Rectal smooth muscle tissue (tissue), 1 donor: Measurements from ENCODE around the gene GSTA5.
A peak's percentile ranks its signal among the peaks of the same experiment; 100 is the strongest.
"Not testable (repeated sequence)": the region's sequence is repeated elsewhere in the genome, so short reads cannot be mapped to it uniquely, and the experiment has no call there.

Source experiments
- H3K27ac ChIP-seq: one replicate; pipeline ENCODE4 v1.7.0; 2013; ENCODE audit warnings: low read depth, low read length, inconsistent platforms
- H3K27me3 ChIP-seq: one replicate; pipeline ENCODE4 v1.7.0; 2013; ENCODE audit warnings: low read length; ENCODE audit not compliant: control insufficient read depth, insufficient read depth
- H3K36me3 ChIP-seq: one replicate; pipeline ENCODE4 v1.7.0; 2013; ENCODE audit warnings: low read length; ENCODE audit not compliant: control insufficient read depth, insufficient read depth
- H3K4me1 ChIP-seq: one replicate; pipeline ENCODE4 v1.7.0; 2013; ENCODE audit warnings: low read length; ENCODE audit not compliant: control insufficient read depth, insufficient read depth
- H3K4me3 ChIP-seq: one replicate; pipeline ENCODE4 v1.7.0; 2013; ENCODE audit warnings: low read length
- H3K9ac ChIP-seq: one replicate; pipeline ENCODE4 v1.7.0; 2013; ENCODE audit warnings: low read length

Gene GSTA5

DNA sequence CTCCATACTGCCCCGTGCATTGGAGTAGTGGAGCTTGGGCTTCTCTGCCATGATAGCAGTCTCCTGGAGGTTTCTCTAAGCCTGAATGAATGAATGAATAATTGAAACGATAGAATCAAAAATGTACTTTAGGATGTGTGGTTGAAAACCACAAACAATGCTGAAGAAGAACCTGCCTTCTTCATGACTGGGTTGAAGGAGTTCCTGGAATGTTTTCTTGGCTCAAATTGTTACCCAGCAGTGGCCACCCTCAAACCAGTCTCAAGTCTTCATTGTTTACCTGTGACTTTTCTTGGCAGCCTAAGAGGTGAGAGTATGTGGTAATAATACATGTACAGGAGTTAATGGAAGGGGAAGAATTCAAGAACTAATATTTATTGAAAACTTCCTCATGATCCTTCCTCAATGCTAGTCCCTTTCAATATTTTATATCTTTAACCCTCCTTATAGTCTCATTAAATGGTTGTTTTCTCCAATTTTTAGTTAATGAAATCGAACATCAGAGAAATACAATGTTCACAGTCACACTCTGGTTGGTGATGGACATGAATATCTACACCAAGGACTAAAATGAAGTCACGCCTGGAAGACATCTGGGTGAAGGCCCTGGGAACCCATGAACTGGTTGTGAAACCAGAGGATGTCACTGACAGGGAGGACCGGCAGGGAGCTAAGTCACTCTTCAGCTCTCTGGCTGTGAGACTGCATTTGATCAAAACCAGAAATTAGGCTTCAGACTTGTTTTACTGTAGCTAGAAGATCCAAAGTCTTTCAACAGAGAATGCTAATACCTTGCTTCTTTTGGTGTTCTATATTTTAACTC, at the start of gene GSTA5:
TSS of gene GSTA5 (minus strand) at position 51 of the 823 bp plus-strand sequence.
- Histone ChIP-seq H3K27me3 (no peaks in the 10 kb centered on the region), H3K36me3 (no peaks in the 10 kb centered on the region), H3K27ac (no peak within 1 kb of the TSS), H3K4me1 (no peaks in the 10 kb centered on the region), H3K4me3 (no peak within 1 kb of the TSS), H3K9ac (no peak within 1 kb of the TSS)

- Histone ChIP-seq H3K27ac (no peak overlapping the region), H3K9ac (no peak overlapping the region), H3K36me3 (no peaks in the 10 kb centered on the region), H3K4me3 (no peak overlapping the region), H3K27me3 (no peaks in the 10 kb centered on the region), H3K4me1 (no peaks in the 10 kb centered on the region)
Observed at GRCh38 chr6:52890018-52890417, 49.4 kb upstream of the GSTA5 start.

- Histone ChIP-seq H3K9ac (no peak overlapping the region), H3K27me3 (no peaks in the 10 kb centered on the region), H3K4me3 (no peak overlapping the region), H3K36me3 (no peaks in the 10 kb centered on the region), H3K4me1 (no peaks in the 10 kb centered on the region), H3K27ac (no peak overlapping the region)
Observed at GRCh38 chr6:52887910-52888524, 47.4 kb upstream of the GSTA5 start.

GRCh38 chr6:52881996-52882841, 41.6 kb upstream of the GSTA5 start:
- H3K27ac ChIP-seq, result no peak overlapping the region
- no peaks in the 10 kb centered on the region for H3K27me3 ChIP-seq
- peak overlapping the region; percentile 1 for H3K9ac ChIP-seq
- H3K36me3 ChIP-seq, result no peaks in the 10 kb centered on the region
- no peaks in the 10 kb centered on the region for H3K4me1 ChIP-seq
- H3K4me3 ChIP-seq, result peak overlapping the region; percentile 72

DNA sequence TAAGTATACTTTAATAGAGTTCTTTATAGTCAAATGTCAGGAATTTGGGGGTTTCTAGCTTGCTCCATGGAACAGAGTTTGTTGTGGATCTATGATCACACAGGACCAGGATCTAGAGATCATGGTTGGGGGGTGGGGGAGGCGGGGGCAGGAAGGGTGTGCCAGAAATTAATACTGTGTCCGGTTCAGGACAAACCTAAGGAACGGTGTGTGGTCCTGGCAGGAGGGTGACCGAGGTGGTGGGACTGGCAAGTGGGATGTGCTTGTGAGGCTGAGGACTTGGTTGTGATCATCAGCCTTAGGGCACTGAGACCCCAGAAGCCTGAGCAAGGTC, 41.0 kb upstream of the GSTA5 start:
- Histone ChIP-seq H3K4me3 (peak overlapping the region; percentile 72), H3K36me3 (no peaks in the 10 kb centered on the region), H3K9ac (no peak overlapping the region), H3K4me1 (no peaks in the 10 kb centered on the region), H3K27me3 (no peaks in the 10 kb centered on the region), H3K27ac (no peak overlapping the region)

DNA sequence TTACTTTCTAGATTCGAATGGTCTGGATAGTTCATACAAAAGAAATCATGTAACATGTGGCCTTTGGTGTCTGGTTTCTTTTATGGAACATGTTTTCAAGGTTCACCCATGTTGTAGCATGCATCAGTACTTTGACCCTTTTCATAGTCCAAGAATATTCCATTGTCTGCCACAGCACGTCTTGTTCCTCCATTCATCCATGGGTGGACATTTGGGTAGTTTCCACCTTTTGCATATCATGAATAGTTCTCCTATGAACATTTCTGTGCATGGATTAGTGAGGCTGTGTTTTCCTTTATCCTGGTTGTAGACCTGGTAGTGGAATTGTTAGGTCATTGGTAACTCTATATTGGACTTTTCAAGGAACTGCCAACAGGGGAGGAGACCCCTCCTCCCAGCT, 37.2 kb upstream of the GSTA5 start:
- Histone ChIP-seq H3K9ac (no peak overlapping the region), H3K27ac (no peak overlapping the region), H3K4me1 (no peaks in the 10 kb centered on the region), H3K36me3 (no peaks in the 10 kb centered on the region), H3K4me3 (no peak overlapping the region), H3K27me3 (no peaks in the 10 kb centered on the region)

DNA sequence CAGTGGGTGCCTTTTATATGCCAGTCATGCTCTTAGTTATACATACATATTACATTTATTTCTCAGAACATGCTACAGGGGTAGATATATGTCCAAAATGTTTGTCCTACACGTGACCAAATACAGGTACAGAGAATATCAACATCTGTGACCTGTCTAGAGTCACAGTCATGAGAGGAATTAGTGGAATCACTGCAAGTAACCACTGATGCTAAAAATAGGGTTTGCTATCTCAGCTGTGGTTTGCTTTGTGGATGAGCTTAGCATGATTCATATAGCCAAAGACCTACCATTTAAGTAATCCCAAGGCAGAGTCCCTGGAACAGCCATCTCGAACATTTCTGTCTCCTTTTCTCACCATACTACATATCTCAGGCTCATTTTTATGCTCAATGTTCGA, 36.6 kb upstream of the GSTA5 start:
- no peak overlapping the region for H3K9ac ChIP-seq
- no peaks in the 10 kb centered on the region for H3K27me3 ChIP-seq
- no peaks in the 10 kb centered on the region for H3K4me1 ChIP-seq
- no peaks in the 10 kb centered on the region for H3K36me3 ChIP-seq
- H3K4me3 ChIP-seq, result no peak overlapping the region
- H3K27ac ChIP-seq, result no peak overlapping the region

DNA sequence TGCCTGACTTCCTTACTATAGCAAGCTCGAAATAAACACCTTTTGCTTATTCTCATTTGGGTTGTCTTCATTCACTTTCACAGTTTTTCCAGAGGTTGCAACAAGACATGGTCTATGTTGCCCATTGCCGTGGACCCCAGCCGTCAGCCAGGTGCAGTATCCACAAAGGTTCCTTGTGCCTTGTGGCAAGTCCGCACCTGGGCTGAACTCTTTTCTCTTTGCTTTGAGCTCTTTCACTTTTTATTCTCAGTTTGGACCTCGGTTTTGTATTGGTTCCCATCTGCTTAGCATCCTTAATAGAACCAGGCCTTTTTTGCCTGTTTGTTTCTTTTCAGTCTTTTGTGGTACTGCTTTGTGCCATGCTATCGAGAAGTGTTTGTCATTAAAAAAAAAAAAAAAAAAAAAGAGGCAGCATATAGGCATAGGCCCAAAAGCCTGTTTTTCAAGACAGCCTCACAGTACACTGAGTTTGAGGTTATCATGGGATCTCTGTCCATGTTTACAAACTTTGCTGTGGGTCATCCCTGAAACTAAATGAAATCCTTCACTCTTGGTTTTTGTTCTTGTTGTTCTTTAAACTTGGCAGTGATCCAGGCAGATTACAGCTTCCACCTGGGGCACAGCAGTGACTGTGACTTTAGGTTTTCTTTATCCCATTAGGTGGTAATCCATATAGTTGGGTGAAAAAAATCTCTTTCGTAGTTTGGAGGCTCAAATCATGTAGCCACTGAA, 35.6 kb upstream of the GSTA5 start:
- H3K36me3 ChIP-seq, result no peaks in the 10 kb centered on the region
- no peak overlapping the region for H3K27ac ChIP-seq
- no peak overlapping the region for H3K9ac ChIP-seq
- H3K4me3 ChIP-seq, result no peak overlapping the region
- no peaks in the 10 kb centered on the region for H3K4me1 ChIP-seq
- no peaks in the 10 kb centered on the region for H3K27me3 ChIP-seq

DNA sequence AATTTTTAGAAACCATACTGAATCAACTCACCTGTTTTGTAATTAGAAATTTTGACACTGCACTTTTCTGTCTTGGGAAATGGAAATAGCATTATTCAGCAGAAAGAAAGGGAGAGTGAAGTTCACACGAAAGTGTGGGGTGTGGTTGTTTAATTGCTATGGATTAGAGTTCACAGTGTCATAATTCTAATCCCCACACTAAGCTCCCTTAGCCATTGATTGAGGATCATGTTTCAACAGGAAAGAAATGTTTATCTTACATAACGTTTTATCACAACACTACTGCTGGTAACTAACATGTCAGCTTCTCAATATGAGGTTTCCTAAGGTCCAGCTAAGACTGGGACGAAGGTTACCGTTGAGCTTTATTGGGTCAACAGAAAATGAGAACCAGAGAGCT, 31.4 kb upstream of the GSTA5 start:
- Histone ChIP-seq H3K4me3 (no peak overlapping the region), H3K27me3 (no peaks in the 10 kb centered on the region), H3K27ac (no peak overlapping the region), H3K4me1 (no peaks in the 10 kb centered on the region), H3K9ac (no peak overlapping the region), H3K36me3 (no peaks in the 10 kb centered on the region)

- no peaks in the 10 kb centered on the region for H3K27me3 ChIP-seq
- H3K27ac ChIP-seq, result no peak overlapping the region
- no peaks in the 10 kb centered on the region for H3K36me3 ChIP-seq
- H3K9ac ChIP-seq, result no peak overlapping the region
- no peak overlapping the region for H3K4me3 ChIP-seq
- no peaks in the 10 kb centered on the region for H3K4me1 ChIP-seq
Observed at GRCh38 chr6:52871621-52872020, 31.0 kb upstream of the GSTA5 start.

- H3K36me3 ChIP-seq, H3K9ac ChIP-seq, H3K4me1 ChIP-seq, H3K27me3 ChIP-seq, H3K4me3 ChIP-seq, H3K27ac ChIP-seq: not testable (repeated sequence)
Observed at GRCh38 chr6:52870335-52871091, 29.9 kb upstream of the GSTA5 start.
